ENCODE data around the gene OSBP2. TPM values are rescaled to one million over a fixed set of nuclear protein-coding genes. Genes with fewer than 3 reads are reported as not detected.

Gene OSBP2
- total RNA-seq, 1 experiment from 2014 or later = 7.1 TPM

DNA sequence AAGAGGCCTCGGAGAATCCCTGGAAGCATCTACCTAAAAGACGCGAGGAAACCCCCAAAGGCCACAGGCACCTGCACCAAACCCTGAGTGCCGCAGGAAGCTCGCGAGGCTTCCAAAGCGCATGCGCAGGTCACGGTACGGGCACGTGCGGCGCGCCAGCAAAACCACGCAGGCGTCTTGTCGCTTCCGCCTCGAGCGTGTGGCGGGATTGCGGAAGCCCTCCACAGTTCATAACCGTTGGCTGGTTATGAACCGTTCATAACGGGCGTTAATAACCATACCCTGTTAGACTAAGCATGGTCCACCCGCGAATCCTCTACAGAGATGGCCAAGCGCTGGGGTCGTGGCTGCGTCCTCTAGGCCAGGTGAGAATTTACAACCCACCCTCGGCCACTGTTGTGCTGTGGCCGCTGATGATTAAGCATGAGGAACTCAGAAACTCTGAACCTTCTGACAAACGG lies 227.5 kb downstream of the OSBP2 start:
- Histone ChIP-seq H3K4me3 (no peak overlapping the region), H3K9me2 (ENCODE audit: insufficient read depth) (no peaks in the 10 kb centered on the region), H3K4me2 (no peak overlapping the region), H3F3A (ENCODE audit: insufficient read depth, low read depth) (peaks cover 13% of the 10 kb centered on the region), H4K20me1 (ENCODE audit: insufficient read depth) (no peaks in the 10 kb centered on the region), H3K4me1 (replicated peaks; ENCODE audit: insufficient read depth) (no peaks in the 10 kb centered on the region), H3K36me3 (ENCODE audit: low read depth) (no peaks in the 10 kb centered on the region), H3K27ac (no peak overlapping the region), H3K79me2 (ENCODE audit: low read depth) (no peaks in the 10 kb centered on the region), H3K27me3 (ENCODE audit: insufficient read depth, low read depth) (no peaks in the 10 kb centered on the region), H3K9me3 (ENCODE audit: insufficient read depth, low read depth) (no peaks in the 10 kb centered on the region), H2AFZ (no peak overlapping the region)
- no TSS peak for BruUV-seq (replicated peaks)
- CTCF ChIA-PET = interaction anchor here (0.6 kb wide), 1 partner anchor 307 kb away, joined by 8 read pairs; no protein-coding TSS in a partner anchor
- TF ChIP-seq, protein P1, sequence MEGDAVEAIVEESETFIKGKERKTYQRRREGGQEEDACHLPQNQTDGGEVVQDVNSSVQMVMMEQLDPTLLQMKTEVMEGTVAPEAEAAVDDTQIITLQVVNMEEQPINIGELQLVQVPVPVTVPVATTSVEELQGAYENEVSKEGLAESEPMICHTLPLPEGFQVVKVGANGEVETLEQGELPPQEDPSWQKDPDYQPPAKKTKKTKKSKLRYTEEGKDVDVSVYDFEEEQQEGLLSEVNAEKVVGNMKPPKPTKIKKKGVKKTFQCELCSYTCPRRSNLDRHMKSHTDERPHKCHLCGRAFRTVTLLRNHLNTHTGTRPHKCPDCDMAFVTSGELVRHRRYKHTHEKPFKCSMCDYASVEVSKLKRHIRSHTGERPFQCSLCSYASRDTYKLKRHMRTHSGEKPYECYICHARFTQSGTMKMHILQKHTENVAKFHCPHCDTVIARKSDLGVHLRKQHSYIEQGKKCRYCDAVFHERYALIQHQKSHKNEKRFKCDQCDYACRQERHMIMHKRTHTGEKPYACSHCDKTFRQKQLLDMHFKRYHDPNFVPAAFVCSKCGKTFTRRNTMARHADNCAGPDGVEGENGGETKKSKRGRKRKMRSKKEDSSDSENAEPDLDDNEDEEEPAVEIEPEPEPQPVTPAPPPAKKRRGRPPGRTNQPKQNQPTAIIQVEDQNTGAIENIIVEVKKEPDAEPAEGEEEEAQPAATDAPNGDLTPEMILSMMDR (conservative IDR thresholded peaks at IDR 0.05) = no peak
- TF ChIP-seq EZH2 (IDR thresholded peaks at IDR 0.05; ENCODE audit: low read depth) = no peak
- POLR2A ChIA-PET (ENCODE audit: unreplicated experiment) = interaction anchor here (0.6 to 0.7 kb wide), 3 partner anchors 116 to 705 kb away, joined by 3 to 19 read pairs (median 4); no protein-coding TSS in a partner anchor
- DNase-seq = peak in 1 of 2 experiments; percentile 26
- intact Hi-C loops (cut with micrococcal nuclease; ENCODE audit: unreplicated experiment) = loop anchor here (10.0 kb wide), 1 partner anchor 287 kb away; the partner anchor contains the start of gene SLC35E4

DNA sequence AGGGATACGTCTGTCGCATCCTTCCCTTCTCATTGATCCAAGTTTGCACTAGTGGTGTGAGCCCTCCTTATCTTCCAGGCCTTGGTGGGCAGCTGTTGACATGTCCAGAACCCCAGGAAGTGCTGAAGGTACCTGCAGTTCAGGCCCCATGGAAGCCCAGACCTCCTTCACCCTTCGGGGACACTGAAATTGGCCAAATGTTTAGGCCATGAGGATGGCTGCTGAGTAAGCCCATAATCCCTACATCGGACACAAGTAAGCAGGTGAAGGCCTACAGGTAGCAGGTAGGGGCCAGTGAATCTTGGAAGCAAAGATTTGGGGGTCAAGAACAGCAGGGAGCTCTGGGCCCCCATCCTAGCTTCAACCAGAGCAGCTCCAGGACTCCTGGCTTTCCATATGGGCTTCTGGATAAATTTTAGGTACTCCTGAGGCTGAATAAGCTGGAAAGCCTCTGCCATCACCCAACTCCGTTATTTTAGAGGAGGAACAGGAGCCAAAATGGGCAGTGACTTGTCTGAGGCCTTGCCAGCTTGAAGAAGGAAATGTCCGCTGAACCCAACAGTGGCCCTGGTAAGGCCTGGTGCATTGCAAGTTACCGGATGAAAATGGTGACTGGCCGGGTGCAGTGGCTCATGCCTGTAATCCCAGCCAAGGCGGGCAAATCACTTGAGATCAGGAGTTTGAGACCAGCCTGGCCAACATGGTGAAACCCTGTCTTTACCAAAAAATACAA lies 228.7 kb downstream of the OSBP2 start:
- intact Hi-C loops (cut with micrococcal nuclease; ENCODE audit: unreplicated experiment) = loop anchor here (10.0 kb wide), 1 partner anchor 289 kb away; the partner anchor contains the start of gene SLC35E4
- no peaks in the 10 kb centered on the region for H3K9me2 ChIP-seq (ENCODE audit: insufficient read depth)
- no peak overlapping the region for H3K4me2 ChIP-seq
- POLR2A ChIA-PET (ENCODE audit: unreplicated experiment) = interaction anchor here (0.6 kb wide), 1 partner anchor 102 kb away, joined by 5 read pairs; no protein-coding TSS in a partner anchor
- H3K27me3 ChIP-seq (ENCODE audit: insufficient read depth, low read depth) = no peaks in the 10 kb centered on the region
- no peaks in the 10 kb centered on the region for H4K20me1 ChIP-seq (ENCODE audit: insufficient read depth)
- H3F3A ChIP-seq (ENCODE audit: insufficient read depth, low read depth) = peaks cover 13% of the 10 kb centered on the region
- H3K79me2 ChIP-seq (ENCODE audit: low read depth) = no peaks in the 10 kb centered on the region
- H3K36me3 ChIP-seq (ENCODE audit: low read depth) = peaks cover 3% of the 10 kb centered on the region; the same call in 1 of the 2 replicates
- H2AFZ ChIP-seq = no peak overlapping the region
- BruUV-seq (replicated peaks) = no TSS peak
- H3K9me3 ChIP-seq (ENCODE audit: insufficient read depth, low read depth) = no peaks in the 10 kb centered on the region
- TF ChIP-seq, protein P1 (conservative IDR thresholded peaks at IDR 0.05) = no peak
- H3K27ac ChIP-seq = no peak overlapping the region
- no peaks in the 10 kb centered on the region for H3K4me1 ChIP-seq (replicated peaks; ENCODE audit: insufficient read depth)
- no peak overlapping the region for H3K4me3 ChIP-seq
- DNase-seq = no peak
- CTCF ChIA-PET = no interaction called here

GRCh38 chr22:30925667-30926066 lies 231.0 kb downstream of the OSBP2 start:
- intact Hi-C loops (cut with micrococcal nuclease; ENCODE audit: unreplicated experiment) = loop anchor here (10.0 kb wide), 1 partner anchor 291 kb away; the partner anchor contains the start of gene SLC35E4
- BruUV-seq (replicated peaks) = no TSS peak
- TF ChIP-seq, protein P1 (conservative IDR thresholded peaks at IDR 0.05) = no peak
- no peak for TF ChIP-seq EZH2 (IDR thresholded peaks at IDR 0.05; ENCODE audit: low read depth)
- Histone ChIP-seq H3K27me3 (ENCODE audit: insufficient read depth, low read depth) (no peaks in the 10 kb centered on the region), H3K4me2 (no peak overlapping the region), H3F3A (ENCODE audit: insufficient read depth, low read depth) (peaks cover 11% of the 10 kb centered on the region), H3K4me3 (no peak overlapping the region), H3K9me3 (ENCODE audit: insufficient read depth, low read depth) (no peaks in the 10 kb centered on the region), H3K9me2 (ENCODE audit: insufficient read depth) (no peaks in the 10 kb centered on the region), H2AFZ (no peak overlapping the region), H3K79me2 (ENCODE audit: low read depth) (no peaks in the 10 kb centered on the region), H4K20me1 (ENCODE audit: insufficient read depth) (peaks cover 7% of the 10 kb centered on the region; the same call in 1 of the 2 replicates), H3K36me3 (ENCODE audit: low read depth) (peaks cover 6% of the 10 kb centered on the region), H3K4me1 (replicated peaks; ENCODE audit: insufficient read depth) (no peaks in the 10 kb centered on the region), H3K27ac (no peak overlapping the region)
- DNase-seq = no peak
- ChIA-PET POLR2A (ENCODE audit: unreplicated experiment) (interaction anchor here (0.6 kb wide), 1 partner anchor 135 kb away, joined by 5 read pairs; no protein-coding TSS in a partner anchor), CTCF (no interaction called here)

Measured in PC-9 (cell line).